ENCODE measurements around the gene NXF3.
"Not testable (repeated sequence)": the region's sequence is repeated elsewhere in the genome, so short reads cannot be mapped to it uniquely, and the experiment has no call there.

DNA sequence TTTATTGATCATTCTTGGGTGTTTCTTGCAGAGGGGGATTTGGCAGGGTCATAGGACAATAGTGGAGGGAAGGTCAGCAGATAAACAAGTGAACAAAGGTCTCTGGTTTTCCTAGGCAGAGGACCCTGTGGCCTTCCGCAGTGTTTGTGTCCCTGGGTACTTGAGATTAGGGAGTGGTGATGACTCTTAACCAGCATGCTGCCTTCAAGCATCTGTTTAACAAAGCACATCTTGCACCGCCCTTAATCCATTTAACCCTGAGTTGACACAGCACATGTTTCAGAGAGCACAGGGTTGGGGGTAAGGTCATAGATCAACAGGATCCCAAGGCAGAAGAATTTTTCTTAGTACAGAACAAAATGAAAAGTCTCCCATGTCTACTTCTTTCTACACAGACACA, 10.9 kb upstream of the NXF3 start:
- TF ChIP-seq, protein P1, sequence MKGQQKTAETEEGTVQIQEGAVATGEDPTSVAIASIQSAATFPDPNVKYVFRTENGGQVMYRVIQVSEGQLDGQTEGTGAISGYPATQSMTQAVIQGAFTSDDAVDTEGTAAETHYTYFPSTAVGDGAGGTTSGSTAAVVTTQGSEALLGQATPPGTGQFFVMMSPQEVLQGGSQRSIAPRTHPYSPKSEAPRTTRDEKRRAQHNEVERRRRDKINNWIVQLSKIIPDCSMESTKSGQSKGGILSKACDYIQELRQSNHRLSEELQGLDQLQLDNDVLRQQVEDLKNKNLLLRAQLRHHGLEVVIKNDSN (CRISPR knock-in tag; IDR thresholded peaks at IDR 0.05) = not testable (repeated sequence)
- not testable (repeated sequence) for TF ChIP-seq ELF4 (CRISPR knock-in tag; IDR thresholded peaks at IDR 0.05; ENCODE audit: low read depth); SMAD3 (CRISPR knock-in tag; IDR thresholded peaks at IDR 0.05; ENCODE audit: borderline replicate concordance); NR3C1 (CRISPR knock-in tag; conservative IDR thresholded peaks at IDR 0.05; ENCODE audit: low read depth); CREB1 (CRISPR knock-in tag; IDR thresholded peaks at IDR 0.05); GABPB1 (CRISPR knock-in tag; IDR thresholded peaks at IDR 0.05)
- TF ChIP-seq, protein P2, sequence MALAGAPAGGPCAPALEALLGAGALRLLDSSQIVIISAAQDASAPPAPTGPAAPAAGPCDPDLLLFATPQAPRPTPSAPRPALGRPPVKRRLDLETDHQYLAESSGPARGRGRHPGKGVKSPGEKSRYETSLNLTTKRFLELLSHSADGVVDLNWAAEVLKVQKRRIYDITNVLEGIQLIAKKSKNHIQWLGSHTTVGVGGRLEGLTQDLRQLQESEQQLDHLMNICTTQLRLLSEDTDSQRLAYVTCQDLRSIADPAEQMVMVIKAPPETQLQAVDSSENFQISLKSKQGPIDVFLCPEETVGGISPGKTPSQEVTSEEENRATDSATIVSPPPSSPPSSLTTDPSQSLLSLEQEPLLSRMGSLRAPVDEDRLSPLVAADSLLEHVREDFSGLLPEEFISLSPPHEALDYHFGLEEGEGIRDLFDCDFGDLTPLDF (CRISPR knock-in tag; IDR thresholded peaks at IDR 0.05) = not testable (repeated sequence)
- TF ChIP-seq, protein P3, sequence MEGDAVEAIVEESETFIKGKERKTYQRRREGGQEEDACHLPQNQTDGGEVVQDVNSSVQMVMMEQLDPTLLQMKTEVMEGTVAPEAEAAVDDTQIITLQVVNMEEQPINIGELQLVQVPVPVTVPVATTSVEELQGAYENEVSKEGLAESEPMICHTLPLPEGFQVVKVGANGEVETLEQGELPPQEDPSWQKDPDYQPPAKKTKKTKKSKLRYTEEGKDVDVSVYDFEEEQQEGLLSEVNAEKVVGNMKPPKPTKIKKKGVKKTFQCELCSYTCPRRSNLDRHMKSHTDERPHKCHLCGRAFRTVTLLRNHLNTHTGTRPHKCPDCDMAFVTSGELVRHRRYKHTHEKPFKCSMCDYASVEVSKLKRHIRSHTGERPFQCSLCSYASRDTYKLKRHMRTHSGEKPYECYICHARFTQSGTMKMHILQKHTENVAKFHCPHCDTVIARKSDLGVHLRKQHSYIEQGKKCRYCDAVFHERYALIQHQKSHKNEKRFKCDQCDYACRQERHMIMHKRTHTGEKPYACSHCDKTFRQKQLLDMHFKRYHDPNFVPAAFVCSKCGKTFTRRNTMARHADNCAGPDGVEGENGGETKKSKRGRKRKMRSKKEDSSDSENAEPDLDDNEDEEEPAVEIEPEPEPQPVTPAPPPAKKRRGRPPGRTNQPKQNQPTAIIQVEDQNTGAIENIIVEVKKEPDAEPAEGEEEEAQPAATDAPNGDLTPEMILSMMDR (IDR thresholded peaks at IDR 0.05) = not testable (repeated sequence)
- TF ChIP-seq, protein P4, sequence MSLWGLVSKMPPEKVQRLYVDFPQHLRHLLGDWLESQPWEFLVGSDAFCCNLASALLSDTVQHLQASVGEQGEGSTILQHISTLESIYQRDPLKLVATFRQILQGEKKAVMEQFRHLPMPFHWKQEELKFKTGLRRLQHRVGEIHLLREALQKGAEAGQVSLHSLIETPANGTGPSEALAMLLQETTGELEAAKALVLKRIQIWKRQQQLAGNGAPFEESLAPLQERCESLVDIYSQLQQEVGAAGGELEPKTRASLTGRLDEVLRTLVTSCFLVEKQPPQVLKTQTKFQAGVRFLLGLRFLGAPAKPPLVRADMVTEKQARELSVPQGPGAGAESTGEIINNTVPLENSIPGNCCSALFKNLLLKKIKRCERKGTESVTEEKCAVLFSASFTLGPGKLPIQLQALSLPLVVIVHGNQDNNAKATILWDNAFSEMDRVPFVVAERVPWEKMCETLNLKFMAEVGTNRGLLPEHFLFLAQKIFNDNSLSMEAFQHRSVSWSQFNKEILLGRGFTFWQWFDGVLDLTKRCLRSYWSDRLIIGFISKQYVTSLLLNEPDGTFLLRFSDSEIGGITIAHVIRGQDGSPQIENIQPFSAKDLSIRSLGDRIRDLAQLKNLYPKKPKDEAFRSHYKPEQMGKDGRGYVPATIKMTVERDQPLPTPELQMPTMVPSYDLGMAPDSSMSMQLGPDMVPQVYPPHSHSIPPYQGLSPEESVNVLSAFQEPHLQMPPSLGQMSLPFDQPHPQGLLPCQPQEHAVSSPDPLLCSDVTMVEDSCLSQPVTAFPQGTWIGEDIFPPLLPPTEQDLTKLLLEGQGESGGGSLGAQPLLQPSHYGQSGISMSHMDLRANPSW (CRISPR knock-in tag; conservative IDR thresholded peaks at IDR 0.05; ENCODE audit: low read depth) = not testable (repeated sequence)
- TF ChIP-seq, protein P5, sequence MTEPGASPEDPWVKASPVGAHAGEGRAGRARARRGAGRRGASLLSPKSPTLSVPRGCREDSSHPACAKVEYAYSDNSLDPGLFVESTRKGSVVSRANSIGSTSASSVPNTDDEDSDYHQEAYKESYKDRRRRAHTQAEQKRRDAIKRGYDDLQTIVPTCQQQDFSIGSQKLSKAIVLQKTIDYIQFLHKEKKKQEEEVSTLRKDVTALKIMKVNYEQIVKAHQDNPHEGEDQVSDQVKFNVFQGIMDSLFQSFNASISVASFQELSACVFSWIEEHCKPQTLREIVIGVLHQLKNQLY (CRISPR knock-in tag; IDR thresholded peaks at IDR 0.05) = not testable (repeated sequence)
- TF ChIP-seq, protein P6, sequence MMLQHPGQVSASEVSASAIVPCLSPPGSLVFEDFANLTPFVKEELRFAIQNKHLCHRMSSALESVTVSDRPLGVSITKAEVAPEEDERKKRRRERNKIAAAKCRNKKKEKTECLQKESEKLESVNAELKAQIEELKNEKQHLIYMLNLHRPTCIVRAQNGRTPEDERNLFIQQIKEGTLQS (CRISPR knock-in tag; conservative IDR thresholded peaks at IDR 0.05) = not testable (repeated sequence)
- TF ChIP-seq, protein P7, sequence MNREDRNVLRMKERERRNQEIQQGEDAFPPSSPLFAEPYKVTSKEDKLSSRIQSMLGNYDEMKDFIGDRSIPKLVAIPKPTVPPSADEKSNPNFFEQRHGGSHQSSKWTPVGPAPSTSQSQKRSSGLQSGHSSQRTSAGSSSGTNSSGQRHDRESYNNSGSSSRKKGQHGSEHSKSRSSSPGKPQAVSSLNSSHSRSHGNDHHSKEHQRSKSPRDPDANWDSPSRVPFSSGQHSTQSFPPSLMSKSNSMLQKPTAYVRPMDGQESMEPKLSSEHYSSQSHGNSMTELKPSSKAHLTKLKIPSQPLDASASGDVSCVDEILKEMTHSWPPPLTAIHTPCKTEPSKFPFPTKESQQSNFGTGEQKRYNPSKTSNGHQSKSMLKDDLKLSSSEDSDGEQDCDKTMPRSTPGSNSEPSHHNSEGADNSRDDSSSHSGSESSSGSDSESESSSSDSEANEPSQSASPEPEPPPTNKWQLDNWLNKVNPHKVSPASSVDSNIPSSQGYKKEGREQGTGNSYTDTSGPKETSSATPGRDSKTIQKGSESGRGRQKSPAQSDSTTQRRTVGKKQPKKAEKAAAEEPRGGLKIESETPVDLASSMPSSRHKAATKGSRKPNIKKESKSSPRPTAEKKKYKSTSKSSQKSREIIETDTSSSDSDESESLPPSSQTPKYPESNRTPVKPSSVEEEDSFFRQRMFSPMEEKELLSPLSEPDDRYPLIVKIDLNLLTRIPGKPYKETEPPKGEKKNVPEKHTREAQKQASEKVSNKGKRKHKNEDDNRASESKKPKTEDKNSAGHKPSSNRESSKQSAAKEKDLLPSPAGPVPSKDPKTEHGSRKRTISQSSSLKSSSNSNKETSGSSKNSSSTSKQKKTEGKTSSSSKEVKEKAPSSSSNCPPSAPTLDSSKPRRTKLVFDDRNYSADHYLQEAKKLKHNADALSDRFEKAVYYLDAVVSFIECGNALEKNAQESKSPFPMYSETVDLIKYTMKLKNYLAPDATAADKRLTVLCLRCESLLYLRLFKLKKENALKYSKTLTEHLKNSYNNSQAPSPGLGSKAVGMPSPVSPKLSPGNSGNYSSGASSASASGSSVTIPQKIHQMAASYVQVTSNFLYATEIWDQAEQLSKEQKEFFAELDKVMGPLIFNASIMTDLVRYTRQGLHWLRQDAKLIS (CRISPR knock-in tag; IDR thresholded peaks at IDR 0.05; ENCODE audit: borderline replicate concordance) = not testable (repeated sequence)

All from WTC11 (cell line).